ENCODE data around the gene FBLN2. TPM values are rescaled to one million over a fixed set of nuclear protein-coding genes. Genes with fewer than 3 reads are reported as not detected.

FBLN2 gene
- polyA plus RNA-seq, 1 experiment = 248 TPM

GRCh38 chr3:13608969-13609725, 60.2 kb downstream of the FBLN2 start:
- ChIA-PET CTCF (no interaction called here), POLR2A (no interaction called here)
- no peak for DNase-seq (ENCODE audit: low read depth)
- no peak for TF ChIP-seq CTCF (IDR thresholded peaks at IDR 0.05; ENCODE audit: insufficient read depth, low read depth, low read length)
- Histone ChIP-seq H3K4me3 (ENCODE audit: low read depth, low read length) (no peak overlapping the region), H3K36me3 (ENCODE audit: control insufficient read depth, insufficient read depth, low read length) (peaks cover 17% of the 10 kb centered on the region), H3K27me3 (ENCODE audit: control insufficient read depth, insufficient read depth, low read length) (no peaks in the 10 kb centered on the region)

- no peak overlapping the region for H3K4me3 ChIP-seq (ENCODE audit: low read depth, low read length)
- no peak for DNase-seq (ENCODE audit: low read depth)
- no peak for TF ChIP-seq CTCF (IDR thresholded peaks at IDR 0.05; ENCODE audit: insufficient read depth, low read depth, low read length)
- no peaks in the 10 kb centered on the region for H3K27me3 ChIP-seq (ENCODE audit: control insufficient read depth, insufficient read depth, low read length)
- CTCF ChIA-PET = no interaction called here
- peaks cover 19% of the 10 kb centered on the region for H3K36me3 ChIP-seq (ENCODE audit: control insufficient read depth, insufficient read depth, low read length)
- POLR2A ChIA-PET = no interaction called here
Measured at GRCh38 chr3:13610006-13610570, 61.2 kb downstream of the FBLN2 start.

- no peak for DNase-seq (ENCODE audit: low read depth)
Measured at GRCh38 chr3:13611221-13611620, 62.3 kb downstream of the FBLN2 start.

GRCh38 chr3:13612829-13613228, 63.9 kb downstream of the FBLN2 start:
- no peak for DNase-seq (ENCODE audit: low read depth)
- Histone ChIP-seq H3K4me3 (ENCODE audit: low read depth, low read length) (no peak overlapping the region), H3K36me3 (ENCODE audit: control insufficient read depth, insufficient read depth, low read length) (peaks cover 30% of the 10 kb centered on the region), H3K27me3 (ENCODE audit: control insufficient read depth, insufficient read depth, low read length) (no peaks in the 10 kb centered on the region)
- TF ChIP-seq CTCF (IDR thresholded peaks at IDR 0.05; ENCODE audit: insufficient read depth, low read depth, low read length) = no peak
- ChIA-PET POLR2A (no interaction called here), CTCF (no interaction called here)

More at GRCh38 chr3:13611221-13611620, 62.3 kb downstream of the FBLN2 start:
- Histone ChIP-seq H3K27me3 (ENCODE audit: control insufficient read depth, insufficient read depth, low read length) (no peaks in the 10 kb centered on the region), H3K4me3 (ENCODE audit: low read depth, low read length) (no peak overlapping the region), H3K36me3 (ENCODE audit: control insufficient read depth, insufficient read depth, low read length) (peaks cover 27% of the 10 kb centered on the region)
- POLR2A ChIA-PET = no interaction called here
- no peak for TF ChIP-seq CTCF (IDR thresholded peaks at IDR 0.05; ENCODE audit: insufficient read depth, low read depth, low read length)
- CTCF ChIA-PET = interaction anchor here (1.8 kb wide), 1 partner anchor 115 kb away, joined by 11 read pairs; no protein-coding TSS in a partner anchor

- POLR2A ChIA-PET = no interaction called here
- CTCF ChIA-PET = no interaction called here
- TF ChIP-seq CTCF (IDR thresholded peaks at IDR 0.05; ENCODE audit: insufficient read depth, low read depth, low read length) = no peak
- DNase-seq (ENCODE audit: low read depth) = no peak
- H3K27me3 ChIP-seq (ENCODE audit: control insufficient read depth, insufficient read depth, low read length) = no peaks in the 10 kb centered on the region
- no peak overlapping the region for H3K4me3 ChIP-seq (ENCODE audit: low read depth, low read length)
- H3K36me3 ChIP-seq (ENCODE audit: control insufficient read depth, insufficient read depth, low read length) = peaks cover 30% of the 10 kb centered on the region
Measured at GRCh38 chr3:13613343-13614190, 64.6 kb downstream of the FBLN2 start.
